Hindlimb muscle (tissue), 1 donor: ENCODE data around the gene DCAF17. TPM values are rescaled to one million over a fixed set of nuclear protein-coding genes. Genes with fewer than 3 reads are reported as not detected.
"Not testable (repeated sequence)": the region's sequence is repeated elsewhere in the genome, so short reads cannot be mapped to it uniquely, and the experiment has no call there.

Experiments
- DNase-seq: peaks from one replicate; pipeline ENCODE4 v3.0.0-alpha.2; 2013
- polyA plus RNA-seq: library from polyadenylated mRNA; unstranded; fragments of 120-200 nt; gene quantifications from one replicate; pipeline ENCODE4 v1.2.1, GENCODE V29; 2013; ENCODE audit not compliant: insufficient read length

DCAF17 gene
- polyA plus RNA-seq, 1 donor: 13.4 TPM

DNA sequence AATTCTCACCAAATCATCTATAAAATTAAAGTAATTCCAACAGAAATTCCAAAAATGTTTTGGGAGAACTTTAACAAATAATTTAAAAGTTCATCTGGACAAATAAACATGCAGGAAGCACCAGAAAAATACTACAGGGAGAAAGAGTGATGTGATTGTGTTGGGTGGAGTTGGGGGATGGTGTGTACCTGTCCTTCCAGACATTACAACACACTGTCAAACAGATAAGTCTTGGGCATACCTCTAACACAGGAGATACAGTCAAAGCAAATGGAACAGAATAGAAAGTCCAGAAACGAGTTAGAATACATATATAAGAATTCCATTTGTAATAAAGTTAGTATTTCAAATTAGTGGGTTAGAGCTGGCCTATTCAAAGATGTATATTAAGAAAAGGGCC, 22.8 kb upstream of the DCAF17 start:
- no peak for DNase-seq

DNA sequence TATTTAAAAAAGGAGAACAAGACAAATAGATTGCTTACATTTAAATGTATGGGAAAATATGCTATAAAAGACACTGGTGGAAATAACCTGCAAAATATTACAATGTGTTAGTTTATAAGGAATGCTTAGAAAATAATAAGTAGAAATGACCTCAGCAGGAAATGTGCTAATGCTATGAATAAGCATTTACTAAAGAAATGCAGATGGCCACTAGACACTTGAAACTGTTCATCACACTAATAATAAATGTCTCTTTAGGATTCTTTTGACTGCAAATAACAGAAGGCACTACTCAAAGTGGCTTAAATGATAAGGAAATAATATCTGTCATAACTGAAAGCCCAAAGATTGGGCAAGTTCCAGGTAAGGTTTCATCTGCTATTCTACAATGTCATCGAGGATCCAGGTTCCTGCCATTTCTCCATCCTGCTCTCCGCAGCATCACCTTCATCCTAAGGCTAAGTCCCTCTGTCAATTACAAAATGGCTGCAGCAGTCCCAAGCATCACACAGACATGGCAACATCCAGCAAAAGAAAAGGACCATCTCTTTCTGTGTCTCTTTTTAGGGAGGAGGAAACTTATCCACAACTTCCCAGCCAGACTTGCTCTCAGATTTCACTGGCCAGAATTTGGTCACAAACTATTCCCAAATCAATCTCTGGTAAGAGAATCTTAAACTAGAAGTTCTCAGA, 22.1 kb upstream of the DCAF17 start:
- no peak for DNase-seq

DNA sequence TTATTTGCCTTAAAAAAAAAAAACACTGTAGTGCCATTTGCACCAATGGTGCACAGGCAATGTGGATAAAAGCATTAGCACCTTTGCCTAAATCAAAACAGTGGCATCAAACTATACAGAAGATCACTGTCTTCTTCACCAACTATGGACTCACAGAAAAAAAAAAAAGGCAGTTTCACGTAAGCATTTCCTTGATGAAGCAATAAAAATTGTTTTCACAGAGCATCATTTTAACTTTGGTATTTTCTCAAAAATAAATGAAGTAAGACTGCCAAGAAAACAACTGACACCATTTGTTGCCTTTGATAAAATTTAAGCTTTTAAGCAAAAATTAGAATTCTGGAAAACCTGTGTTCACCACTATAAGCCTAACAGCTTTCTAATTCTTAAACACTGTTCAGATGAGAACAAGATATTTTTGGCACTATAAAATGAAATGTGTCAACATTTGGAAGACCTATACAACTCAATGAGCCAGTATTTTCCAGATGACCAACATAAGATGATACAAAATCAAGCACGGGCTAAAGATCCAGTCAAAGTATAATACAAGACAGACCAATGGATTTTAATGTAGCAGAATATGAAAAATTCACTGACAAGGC, 21.4 kb upstream of the DCAF17 start:
- peak; percentile 40 for DNase-seq

DNA sequence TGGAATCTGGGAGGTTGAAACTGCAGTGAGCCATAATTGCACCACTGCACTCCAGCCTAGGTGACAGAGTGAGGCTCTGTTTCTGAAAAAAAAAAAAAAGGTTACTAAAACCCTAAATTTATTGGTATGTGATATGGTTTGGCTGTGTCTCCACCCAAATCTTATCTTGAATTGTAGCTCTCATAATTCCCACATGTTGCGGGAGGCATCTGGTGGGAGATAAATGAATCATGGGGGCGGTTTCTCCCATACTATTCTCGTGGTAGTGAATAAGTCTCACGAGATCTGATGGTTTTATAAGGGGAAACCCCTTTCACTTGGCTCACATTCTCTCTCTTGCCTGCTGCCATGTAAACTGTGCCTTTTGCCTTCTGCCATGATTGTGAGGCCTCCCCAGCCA, 19.4 kb upstream of the DCAF17 start:
- not testable (repeated sequence) for DNase-seq

DNA sequence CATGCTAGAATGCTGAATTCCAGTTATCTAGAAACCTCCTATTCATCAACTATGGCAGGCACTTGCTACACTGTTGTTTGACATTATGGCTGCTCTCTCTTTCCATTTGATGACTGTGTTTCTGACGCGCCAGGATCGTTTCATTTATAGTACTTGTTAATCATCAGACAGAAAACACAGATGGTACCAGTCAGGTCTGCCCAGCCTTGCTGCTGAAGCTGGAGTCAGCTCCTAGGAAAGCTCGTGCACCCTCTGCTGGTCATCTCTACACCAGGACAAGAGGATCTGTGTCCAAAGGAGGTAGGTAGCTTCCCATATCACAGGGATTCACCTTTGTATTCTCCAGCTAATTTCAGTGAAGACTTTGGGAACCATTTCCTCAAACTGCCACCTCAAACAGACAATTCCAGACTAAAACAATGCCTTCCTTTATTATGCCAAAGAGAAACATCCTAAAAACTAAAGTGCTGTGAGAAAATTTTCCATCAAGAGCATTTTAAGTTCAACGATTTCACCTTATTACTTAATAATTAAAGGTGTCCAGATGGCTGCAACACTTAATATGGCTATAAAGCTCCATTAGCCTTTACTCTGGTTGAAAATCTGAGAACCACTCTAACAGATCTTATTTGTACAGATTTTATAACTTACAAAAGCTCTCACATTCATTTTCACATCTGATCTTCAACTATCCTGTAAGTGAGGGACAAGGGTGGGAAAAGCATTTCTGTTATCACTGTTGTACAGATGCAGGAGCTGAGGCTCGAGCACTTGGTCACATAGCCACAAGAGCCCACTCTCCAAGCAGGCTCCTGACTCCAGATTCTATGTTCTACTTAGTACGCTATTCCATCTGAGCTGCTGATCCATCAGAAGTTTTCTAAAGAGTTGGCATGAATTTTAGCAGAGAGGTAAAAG, 17.8 kb upstream of the DCAF17 start:
- peak; percentile 86 for DNase-seq

DNA sequence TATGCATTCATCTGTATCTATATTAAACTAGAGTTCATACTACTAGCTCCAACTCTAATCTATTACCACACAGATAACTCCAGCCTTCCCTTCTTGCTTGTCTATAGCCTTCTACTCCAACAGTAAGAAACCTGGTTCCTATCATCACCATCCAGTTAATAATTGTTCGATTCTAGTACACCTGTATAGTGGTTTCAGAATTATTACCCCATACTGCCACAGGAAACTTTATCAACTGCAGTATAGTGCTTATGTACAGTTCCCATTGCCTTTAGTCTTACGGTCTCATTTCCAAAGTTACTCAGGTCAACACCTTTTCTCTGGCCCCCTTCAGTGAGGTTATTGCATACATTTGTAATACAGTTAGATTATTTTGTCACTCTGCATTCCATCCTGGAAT, 14.7 kb upstream of the DCAF17 start:
- DNase-seq: no peak

DNA sequence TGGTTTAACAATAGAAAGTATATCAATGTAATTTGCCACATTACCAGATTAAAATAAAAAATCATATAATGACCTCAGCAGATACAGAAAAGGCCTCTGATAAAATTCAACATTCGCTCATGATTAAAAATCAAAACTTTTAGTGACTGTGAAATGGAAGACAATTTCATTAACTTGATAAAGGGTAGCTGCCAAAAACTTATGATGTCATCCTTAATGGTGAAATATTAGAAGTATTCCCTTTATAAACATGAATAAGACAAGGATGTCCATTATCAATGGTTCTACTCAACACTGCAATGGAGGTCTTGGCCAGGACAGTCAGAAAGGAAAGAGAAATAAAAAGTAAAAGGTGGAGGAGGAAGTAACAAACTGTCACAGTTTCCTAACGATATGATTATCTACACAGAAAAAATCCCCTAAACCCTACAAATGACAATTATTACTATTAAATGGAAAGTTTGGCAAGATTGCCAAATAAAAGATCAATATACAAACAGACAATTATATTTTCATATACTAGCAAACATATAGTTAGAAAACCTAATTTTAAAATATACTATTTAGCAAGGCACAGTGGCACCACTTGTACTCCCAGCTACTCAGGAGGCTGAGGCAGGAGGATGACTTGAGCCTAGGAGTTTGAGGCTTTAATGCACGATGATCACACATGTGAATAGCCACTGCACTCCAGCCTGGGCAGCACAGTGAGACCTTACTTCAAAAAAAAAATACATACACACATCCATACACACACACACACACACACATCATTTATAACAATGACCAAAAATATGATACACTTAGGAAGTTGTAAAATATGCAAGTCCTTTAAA, 13.1 kb upstream of the DCAF17 start:
- no peak for DNase-seq

DNA sequence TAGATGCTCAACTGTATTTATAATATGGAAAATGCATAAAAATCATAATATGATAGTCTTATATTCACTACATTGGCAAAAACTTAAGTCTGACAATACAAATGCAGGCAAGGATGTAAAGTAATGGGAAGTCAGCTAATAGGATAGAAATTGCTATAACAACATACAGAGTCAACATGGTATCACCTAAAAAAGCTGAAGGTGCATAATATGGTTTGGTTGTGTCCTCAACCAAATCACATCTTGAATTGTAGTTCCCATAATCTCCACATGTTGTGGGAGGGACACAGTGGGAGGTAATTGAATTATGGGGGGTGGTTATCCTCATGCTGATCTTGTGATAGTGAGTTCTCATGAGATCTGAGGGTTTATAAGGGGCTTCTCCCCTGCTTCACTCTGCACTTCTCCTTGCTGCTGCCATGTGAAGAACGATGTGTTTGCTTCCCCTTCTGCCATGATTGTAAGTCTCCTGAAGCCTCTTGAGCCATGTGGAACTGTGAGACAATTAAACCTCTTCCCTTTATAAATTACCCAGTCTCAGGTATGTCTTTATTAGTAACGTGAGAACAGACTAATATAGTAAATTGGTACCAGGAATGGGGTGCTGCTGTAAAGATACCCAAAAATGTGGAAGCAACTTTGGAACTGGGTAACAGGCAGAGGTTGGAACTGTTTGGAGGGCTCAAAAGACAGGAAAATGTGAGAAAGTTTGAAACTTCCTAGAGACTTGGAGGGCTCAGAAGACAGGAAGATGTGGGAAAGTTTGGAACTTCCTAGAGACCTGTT, 11.1 kb upstream of the DCAF17 start:
- not testable (repeated sequence) for DNase-seq

DNA sequence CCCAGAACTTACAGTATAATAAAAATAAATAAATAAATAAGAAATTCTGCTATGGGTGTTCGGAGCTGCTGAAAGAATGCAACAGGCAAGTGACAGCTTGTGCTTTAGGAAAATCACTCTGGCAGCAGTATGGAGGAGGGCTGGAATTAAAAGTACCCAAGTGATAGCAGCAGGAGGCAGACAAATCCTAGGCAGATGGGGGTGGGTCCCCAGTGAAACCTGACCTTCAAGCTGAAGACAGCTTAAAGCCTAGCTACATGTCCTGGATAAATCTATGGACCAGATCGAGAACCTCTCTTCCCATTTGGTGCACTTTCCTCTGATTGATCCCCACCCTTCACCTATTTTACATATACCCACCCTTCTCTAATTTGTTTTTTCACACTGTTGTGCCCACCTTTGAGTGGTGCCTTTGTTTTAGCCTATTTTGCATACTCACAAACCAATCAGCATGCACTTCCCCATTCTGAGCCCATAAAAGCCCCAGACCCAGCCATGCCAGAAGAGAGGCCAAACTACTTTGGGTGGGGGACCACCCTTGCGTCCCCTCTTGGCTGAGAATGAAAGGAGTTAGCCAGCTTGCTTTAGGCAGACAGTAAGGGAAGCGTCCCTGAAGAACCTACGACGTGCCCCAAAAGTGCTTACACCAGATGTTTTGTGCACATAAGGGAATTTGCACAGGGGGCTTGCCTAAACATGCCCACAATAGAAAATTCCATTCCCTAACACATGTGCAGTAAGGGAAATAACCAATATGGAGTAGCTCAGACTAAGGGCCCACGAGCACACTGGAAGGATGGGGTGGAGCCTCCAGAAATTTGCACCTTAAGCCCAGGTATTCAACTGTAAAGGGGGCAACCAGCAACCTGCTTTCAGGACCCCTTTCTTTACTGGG, 3.3 kb upstream of the DCAF17 start:
- no peak for DNase-seq

DNA sequence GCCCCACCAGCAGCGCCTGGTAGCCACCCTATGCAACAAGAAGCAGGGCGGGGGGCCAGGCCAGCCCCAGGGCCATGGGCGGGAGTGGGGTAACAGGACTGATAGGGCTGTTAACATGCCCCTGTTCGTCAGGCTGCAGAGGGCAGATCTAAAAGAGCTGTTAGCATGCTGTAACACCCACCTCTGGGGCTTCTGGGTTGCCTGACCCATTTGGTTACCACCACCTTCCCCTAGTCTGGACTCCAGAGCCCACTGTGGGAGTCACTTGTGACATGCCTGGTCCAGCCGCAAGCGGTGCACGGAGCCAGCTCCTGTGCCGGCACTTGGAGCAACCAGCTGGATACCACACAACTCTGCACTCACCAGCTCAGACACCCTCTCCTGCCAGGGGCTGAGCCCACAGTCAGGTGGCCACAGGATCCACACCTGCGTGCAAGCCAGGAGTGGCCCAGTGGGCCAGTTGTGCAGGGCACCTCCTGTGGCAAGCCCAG, 2.3 kb upstream of the DCAF17 start:
- no peak for DNase-seq

DNA sequence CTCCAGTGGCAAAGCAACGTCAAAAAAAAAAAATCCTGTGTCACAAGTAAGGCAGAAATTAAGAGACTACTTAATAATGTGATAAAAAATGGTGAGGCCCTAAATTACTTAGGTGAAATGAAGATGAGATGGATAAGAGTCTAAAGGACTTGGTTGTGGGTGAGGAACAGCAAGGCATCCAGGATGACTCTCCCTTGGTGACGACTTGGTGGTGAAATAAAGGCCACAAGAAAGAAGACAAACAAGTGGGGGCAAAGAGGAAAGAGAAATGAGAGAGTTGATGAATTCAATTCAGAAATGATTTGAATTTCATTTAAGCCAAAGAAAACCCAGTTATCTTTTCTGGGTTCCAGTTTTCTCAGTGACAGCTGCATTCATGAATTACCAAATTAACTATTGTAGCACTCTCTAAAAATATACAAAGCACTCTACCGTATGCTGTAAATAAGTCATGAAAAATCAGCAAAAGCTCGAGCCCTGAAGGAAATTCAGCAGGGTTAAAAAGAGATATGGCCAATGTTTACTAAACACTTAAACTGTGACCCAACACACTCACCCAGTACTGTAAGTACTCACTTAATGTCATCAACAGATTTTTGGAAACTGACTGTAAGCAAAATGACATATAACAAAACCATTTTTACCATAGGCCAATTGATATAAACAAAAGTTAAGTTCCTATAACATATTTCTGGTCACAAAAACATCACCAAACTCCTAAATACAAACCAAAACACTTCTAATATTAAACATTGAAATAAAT, 1.6 kb upstream of the DCAF17 start:
- DNase-seq: no peak

DNA sequence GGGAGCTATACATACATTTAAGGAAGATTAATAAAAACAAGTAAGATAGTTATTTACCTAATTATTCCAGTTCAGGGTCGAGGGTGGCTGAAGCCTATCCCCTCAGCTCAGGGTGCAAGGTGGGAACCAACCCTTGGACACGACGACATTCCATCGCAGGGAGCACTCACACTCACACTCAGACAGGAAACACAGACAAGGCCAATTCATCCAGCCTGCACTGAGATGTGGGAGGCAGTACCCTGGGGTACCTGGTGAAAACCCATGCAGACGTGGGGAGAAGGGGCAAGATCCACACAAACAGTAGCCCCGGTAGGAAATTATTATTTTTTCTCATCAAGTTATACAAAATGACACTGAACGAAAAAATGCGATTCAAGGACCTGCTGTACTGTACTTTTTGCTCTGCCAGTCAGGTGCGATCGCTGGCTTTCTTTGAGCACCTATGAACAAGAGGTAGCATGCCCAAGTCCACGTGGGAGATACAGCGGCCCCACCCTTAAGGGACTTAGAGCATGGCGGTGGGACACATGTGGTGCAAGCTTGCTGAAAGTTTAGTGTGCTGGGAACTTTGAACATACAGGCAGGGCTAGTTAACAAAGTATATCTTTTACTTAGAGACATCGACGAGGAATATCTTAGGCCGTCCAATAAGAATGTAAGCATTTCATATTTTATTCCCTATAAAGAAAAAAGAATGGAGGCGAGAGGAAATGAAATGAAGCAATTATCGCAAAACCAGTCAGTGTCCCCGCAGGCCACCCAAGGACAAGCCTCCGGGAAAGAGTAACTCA, 860 bp upstream of the DCAF17 start:
- DNase-seq: no peak

DNA sequence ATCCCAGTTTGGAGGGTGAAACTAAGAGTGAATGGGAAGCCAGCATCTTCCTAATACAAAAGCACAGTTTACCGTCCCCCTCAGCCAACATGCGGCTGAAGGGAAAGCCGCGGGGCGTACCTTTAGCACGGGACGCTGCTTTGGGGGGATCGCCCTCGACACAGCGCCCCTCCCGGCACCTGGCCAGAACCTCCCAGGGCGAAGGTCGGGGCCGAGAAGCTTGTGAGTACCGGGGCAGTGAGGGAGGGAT, 338 bp upstream of the DCAF17 start, which contains the start of gene METTL8:
Gene METTL8 (minus strand): TSS at position 228 of the 250 bp plus-strand sequence. CDS start 41,805 bp downstream, outside the sequence.
- DNase-seq: no peak

DNA sequence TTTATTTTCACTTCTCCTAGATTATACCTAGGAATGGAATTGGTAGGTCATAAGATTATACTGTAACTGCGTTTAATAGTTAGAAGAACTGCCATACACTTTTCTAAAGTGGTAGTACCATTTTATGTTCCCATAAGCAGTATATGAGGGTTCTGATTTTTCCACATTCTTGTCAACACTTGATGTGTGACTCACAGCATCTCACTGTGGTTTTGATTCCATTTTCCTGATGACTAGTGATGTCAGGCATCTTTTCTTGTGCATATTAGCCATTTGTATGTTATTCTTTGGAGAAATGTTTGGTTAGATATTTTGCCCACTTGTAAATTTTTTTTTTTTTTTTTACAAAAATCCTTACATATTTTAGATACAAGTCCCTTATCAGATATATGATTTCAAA, 2.3 kb downstream of the DCAF17 start:
- no peak for DNase-seq

DNA sequence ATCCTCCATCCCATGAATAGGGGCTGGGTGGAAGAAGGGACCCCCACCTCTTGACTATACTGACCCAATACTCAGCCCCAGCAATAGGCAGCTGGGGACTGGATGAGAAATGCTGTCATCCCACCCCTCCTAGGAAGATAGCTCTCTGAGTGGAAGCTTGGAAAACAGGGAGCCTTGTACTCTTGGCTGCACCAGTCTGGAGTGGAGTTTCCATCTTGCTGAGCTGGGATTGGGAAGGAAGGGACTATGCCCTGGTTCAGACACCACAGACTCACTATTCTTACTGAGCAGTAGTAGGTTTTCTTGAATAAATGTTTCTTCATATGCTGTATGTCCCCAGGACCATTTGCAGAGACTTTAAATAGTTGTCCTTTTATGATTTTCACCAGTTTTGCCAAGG, 7.4 kb downstream of the DCAF17 start:
- DNase-seq: no peak

DNA sequence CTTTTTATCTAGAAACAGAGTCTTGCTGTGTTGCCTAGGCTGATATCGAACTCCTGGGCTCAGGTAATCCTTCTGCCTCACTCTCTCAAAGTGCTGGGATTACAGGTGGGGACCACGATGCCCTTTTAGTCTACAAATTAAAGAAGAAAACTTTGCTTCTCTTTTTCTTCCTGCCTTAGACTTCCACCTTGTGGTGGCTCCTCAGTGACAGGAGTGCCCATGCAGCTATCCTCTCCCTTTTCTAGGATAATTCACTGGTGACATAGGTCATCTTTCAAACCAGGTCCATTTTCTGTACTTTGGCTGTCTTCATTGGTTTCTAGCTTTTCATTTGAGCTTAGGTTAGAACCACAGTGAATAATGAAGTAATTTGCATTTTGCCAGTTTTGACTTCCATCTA, 13.6 kb downstream of the DCAF17 start:
- no peak for DNase-seq

DNA sequence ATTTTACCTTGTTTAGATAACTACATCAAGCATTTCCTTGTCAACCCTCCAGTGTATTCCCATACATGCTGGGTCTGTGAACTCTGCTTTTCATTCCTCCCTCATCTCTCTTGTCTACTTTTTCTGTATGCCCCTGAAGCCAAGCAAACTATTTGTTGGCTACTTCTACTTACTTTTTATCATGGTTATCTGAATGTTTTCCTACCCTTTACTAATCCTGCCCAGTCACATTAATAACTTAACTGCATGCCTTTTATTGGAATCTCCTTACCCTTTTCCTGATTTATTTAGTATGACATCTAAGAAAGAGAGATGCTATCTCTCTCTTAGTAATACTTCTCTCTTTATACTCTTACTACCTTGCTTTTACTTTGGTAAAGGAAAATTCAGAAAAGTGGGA, 17.0 kb downstream of the DCAF17 start:
- no peak for DNase-seq

DNA sequence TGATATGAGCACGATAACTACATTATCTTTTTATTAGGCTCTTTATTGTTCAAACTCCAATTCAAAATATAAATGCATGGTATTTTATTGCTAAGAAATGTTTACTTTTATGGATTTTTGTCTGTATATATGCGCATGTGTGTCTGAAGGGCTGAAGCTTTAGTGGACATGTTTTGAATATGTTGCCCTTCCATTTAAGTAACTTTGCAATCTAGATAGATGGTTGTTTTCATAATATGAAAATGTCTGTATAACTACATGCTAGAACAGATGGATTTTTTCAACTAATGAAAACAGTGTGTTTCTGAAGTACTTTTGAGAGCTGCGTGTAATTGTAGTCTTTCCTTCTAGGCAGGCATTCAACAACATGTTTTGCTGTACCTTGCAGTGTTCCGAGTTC, 18.7 kb downstream of the DCAF17 start:
- DNase-seq: no peak

DNA sequence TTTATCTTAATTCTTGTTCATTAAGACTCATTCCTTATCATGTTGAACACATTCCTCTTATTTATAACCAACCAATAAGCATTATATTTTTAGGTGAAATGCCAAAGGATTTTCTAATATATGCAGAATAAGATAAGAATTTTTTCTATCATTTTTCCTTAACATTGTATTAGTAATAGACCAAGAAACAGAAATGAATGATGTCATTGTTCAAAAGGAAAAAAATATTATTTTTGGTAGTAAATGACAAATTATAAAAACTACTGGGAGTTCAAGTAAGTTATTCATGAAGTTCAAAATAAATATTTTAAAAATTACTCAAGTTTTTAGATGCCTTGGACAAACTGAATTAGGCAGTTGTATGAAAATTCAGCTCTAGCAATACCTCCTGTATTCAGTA, 25.5 kb downstream of the DCAF17 start:
- no peak for DNase-seq
